Measurements from ENCODE around the gene TMCO2.
"Not testable (repeated sequence)": the region's sequence is repeated elsewhere in the genome, so short reads cannot be mapped to it uniquely, and the experiment has no call there.

Gene TMCO2

DNA sequence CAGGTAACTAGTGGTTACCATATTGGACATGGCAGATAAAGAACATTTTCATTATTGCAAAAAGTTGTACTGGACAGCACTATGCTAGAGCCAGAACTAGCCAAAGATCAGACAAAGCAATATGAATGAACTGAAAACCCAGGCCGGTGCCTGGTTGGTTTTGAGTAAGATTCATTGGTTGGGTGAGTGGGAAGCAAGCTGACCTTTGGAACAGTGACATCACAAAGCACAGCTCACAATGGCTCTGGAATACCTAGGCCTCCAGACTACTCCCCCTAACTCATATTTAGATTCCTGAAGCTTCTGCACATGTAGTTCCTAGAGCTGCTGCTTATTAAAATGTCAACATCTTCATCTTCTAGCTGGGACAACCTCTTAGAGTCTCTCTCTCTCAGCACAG, at the start of gene TMCO2:
TSS of gene TMCO2 (plus strand) at position 283 of the 400 bp plus-strand sequence. CDS start at position 340, 57 bp downstream.
- no peak for DNase-seq

DNA sequence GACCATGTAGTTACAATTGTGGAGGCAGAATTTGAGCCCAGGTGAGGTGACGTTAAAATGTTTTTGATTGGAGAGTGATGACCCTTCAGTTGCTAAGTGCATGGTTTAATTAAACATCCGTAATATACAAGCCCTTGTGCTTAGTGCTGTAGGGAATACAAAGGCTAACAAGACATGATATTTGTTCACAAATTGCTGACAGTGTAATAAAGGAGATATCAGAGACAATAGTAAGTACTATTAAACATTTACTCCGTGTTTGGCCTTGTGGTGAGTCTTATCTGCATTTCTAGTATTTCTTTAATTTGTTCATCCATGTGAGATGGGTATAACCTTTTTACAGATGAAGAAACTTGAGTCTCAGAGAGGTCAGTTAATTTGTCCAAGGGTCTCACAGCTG, 48.6 kb upstream of the TMCO2 start:
- no peak for DNase-seq

DNA sequence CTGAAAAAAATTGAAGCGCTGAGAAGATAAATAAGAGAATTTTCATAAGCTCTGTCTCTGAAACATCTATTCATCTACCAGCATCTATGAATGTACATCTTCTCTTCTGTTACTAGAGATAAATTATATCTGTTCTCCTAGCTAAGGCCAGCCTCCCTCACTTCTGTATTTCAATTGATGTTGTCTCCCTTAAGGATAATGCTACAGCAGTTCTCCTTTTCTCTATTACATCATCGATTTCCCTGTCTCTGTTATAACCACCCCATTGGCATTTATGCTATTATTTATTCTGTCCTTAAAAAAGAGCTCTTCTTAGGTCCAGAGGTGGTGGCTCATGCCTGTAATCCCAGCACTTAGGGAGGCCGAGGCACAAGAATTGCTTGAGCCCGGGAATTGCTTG, 42.9 kb upstream of the TMCO2 start:
- DNase-seq = no peak

DNA sequence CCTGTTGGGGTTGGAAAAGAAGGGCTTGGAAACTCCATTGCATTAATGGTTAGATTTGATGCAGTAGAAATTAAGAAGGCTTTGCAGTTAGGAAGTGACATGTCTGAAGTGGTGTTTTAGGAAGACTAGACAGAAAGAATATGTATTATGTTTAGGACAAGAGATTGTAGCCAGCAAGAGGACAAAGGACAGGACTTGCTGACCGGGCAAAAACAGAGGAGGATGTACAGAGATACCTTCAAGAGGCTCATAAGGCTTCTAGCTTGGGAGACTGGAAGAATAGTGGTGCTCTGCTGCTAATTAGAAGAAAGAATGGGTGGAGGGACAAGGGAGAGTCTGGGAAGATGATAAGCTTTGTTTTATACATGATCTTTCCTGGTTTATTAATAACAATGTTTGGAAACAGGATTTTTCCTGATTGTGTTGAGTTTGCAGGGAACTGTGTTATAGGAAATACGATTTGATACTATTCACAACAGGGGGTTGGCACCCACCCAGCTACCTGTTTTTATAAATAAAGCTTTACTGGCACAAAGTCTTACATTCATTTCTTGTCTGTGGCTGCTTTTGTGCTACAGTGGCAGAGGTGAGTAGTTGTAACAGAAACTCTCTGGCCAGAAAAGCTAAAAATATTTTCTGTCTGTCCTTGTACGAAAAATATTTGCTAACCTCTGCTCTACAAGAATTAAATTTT, 37.1 kb upstream of the TMCO2 start:
- no peak for DNase-seq

DNA sequence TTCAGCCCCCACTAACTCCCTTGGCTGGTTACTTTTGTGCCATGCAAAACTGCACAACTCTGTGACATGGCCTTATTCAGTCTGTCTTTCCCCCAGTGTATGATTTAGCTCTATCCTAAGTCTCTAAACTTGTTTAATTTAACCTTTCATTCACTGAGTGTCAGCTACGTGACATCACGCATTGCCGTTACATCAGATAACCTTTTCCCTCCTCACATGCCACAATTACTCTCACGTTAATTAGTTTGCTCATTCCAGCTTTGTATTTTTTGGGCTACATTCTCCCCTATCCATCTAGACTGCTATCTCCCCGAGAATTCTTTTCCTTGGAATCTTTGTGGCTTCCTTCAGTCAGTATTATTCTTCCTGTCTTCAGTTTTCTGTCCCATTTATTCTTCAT, 29.4 kb upstream of the TMCO2 start:
- DNase-seq = no peak

DNA sequence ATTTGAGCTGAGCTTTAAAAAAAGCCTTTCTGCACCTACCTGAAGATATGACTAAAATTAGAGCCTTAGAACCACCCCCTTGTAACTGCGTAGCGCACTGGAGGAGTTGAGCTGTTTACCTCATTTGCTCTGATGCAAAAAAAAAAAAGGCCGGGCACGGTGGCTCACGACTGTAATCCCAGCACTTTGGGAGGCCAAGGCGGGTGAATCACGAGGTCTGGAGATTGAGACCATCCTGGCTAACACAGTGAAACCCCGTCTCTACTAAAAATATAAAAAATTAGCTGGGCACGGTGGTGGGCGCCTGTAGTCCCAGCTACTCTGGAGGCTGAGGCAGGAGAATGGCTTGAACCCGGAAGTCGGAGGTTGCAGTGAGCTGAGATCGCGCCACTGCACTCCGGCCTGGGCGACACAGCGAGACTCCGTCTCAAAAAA, 26.2 kb upstream of the TMCO2 start:
- not testable (repeated sequence) for DNase-seq

DNA sequence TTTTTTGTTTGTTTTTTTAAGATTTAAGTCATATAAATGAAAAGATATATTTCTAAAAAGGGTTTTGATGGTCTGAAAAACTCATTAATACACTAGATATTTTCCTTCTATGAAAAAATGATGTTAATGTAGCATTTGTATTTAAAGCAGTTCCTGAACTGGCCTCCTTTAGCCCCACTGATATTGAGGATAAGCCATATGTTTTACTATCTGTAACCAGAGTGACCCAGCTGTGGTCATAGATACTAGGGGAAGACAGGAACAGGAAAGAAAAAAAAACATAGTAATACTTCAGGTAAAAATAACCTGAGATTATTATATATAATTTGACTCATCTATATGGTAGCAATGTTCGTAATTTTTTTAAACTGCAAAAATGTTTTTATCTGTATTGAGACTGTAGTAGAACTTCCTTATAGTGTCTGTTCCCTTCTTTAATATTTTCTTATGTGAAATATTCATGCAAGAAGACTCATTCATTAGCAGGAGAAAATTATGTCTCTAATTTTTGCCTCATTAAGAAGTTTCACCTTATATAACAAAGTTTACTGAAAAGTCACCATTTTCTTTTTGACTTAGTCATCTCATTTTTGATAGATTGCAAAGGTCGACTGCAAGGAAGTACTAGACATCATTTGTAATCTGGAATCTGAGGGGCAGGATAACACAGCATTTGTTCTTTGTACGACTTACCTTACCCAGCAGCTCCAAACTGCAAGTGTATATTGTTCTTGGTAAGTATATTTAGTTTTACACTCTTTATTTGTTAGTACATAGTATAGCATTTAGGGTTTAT, 25.6 kb upstream of the TMCO2 start:
- no peak for DNase-seq

DNA sequence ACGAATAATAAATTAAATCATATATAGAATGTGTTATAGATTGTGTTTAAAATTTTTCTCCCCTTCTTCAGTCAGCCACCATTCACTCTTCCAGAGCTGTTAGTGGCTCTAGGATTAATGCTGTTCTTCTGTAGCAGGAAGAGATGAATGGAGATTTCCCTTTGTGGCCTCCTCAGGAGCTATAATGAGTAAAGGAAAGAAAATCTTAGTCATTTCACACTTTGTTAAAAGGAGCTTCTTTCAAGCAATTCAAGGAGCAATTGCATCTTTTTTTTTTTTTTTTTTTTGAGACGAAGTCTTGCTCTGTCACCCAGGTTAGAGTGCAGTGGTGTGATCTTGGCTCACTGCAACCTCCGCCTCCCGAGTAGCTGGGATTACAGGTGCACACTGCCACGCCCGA, 23.7 kb upstream of the TMCO2 start:
- DNase-seq = no peak

DNA sequence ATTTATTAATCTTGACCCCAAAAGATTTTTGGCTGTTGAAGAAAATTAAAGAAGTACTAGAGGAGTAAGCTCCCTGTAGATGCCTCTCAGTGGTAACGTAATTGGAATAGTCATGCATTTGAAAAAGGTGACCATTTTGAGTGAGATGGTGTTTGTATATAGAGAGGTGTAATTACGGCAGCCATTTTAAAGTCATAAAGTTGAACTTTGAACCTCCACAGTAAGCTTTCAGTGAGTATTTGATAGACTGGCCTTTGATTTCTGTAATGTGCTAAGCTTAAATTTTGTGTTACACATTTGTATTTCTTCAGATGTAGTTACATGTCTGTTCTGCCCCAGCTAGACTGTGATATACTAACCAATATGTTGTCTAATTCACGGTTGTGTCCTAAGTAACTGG, 21.5 kb upstream of the TMCO2 start:
- DNase-seq = no peak

DNA sequence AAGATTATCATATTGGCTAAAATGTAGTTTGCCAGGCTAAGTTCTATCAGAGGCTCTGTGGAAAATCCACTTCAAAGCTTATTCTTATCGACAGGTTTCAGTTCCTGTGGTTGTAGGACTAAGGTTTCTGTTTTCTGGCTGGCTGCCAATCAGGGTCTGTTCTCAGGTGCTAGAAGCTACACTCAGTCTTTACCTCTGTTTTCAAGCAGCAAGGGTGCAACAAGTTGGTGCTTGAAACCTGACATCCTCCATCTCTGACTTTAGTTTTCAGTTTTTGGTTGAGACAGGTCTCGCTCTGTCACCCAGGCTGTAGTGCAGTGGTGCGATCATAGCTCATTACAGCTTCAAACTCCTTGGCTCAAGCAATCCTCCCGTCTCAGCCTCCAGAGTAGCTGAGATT, 15.3 kb upstream of the TMCO2 start:
- DNase-seq = peak; percentile 38

DNA sequence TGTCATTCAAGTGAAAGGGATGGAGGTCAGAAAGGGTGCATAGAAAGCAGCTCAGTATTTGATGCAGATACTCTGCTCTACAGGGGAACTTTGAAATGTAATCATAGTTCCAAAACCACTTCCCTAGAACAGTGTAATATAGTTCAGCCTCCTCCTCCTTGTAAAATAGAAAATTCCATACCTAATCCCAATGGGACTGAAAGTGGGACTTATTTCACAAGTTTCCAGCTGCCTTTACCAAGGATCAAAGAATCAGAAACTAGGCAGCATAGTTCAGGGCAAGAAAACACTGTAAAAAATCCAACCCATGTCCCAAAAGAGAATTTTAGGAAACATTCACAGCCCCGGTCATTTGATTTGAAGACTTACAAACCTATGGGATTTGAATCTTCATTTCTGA, 8.1 kb upstream of the TMCO2 start:
- DNase-seq = no peak

DNA sequence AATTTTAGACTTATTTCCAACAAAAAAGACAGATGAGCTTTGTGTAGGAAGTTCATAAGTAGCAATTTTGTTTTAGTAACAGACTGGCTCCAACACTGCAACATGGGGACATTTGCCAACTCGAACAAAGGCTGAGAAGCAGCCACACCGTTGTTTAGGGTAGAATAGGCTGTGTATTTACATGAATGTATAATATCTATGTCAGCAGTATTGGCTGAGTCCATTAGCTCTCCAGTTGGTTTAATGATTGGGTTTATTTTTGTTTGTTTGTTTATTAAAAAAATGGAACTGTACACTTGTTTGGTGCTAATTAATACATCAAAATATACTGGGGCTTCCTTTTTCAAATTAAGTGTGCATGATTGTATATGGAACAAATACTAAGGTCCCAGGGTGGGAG, 7.3 kb upstream of the TMCO2 start:
- no peak for DNase-seq

DNA sequence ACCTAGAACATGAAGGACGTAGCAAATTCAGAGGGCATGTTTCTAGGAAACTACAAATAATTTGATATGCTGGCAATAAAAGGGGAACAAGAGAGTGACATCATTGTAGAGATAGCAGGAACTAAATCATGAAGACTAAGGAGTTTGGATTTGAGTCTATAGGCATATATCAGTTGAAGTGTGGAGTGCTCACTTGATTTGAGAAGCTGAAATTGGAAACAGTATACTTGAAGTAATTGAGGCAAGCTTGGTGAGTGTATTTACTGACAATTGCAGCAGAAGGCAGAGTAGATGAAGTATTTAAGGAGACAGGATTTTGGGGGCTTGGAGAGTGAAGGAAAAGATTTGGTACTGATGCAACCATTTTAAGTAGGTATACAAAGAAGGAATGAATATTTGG, 6.4 kb upstream of the TMCO2 start:
- no peak for DNase-seq

DNA sequence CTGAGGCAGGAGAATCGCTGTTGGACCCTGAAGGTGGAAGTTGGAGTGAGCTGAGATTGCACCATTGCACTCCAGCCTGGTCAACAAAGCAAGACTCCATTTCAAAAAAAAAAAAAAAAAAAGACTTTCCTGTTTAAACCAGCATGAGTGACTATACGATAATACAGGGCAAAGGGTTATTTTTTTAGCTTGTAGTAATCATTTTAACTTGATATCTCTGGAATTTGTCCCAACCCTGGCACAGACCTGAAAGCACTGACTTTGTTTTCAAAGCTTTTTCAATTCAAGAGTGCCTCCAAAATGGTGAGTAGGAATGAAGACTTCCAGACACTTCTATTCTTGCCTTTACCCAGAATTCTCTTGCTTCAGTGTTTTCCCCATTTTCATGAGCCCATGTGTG, 4.4 kb upstream of the TMCO2 start:
- DNase-seq = no peak

DNA sequence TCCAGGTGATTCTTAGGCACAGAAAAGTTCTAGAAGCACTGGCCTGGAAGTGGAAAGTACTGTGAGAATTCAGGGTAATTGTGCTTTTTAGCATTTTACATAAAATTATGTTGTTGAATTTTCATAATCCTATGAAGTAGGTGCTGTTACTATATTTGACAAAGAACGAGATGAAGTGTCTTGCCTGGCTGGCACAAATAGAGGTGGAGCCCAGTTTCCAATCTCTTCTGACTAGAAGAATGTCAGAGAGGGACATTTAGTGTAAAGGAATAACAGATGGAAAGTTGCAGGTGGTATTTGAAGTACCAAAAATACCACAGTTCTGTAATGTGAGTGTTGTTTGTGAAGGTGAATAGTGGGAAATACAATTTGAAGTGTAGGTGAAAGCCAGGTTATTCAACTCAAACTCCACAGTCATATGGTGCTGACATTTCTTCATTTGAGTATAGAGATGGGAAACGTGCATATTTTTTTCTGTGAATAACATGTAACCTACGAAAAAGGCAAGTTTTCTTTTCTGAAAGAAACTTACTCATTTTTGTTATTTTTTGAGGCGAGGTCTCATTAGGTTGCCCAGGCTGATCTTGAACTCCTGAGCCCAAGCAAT, 3.5 kb upstream of the TMCO2 start:
- DNase-seq = no peak

DNA sequence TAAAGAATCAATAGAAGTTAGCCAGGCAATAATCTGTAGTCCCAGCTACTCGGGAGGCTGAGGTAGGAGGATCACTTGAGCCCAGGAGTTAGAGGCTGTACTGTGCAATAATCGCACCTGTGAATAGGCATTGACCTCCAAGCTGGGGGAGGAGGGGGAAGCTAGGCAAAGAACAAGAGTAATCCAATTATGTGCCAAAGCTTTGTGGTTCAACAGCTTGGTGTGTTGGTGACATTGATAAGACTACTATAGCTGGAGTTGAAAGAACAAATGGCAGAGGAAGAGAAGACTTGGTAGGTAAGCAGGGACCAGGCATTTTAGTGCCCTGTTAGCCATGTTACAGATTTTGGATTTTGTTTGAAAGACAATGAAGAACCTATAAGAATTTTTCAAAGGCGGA, 2.1 kb upstream of the TMCO2 start:
- DNase-seq = no peak

DNA sequence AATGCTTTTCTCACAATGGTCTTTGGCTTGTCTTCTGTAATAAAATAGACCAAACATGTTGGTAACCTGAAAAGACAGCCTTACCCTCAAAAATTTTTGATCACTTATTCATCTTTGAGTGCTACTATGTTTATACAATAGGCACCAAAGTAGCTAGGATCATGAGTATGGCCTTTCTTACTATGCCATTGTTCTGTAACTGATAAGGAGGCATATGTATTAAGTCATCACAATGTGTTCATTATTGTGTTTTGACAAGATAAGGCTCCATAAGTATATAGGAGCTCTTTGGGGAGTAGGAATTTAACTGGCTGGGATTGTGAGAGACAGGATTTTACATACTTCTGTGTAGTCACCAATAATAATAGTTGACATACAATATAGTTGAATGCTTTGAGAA, 675 bp downstream of the TMCO2 start:
- no peak for DNase-seq

DNA sequence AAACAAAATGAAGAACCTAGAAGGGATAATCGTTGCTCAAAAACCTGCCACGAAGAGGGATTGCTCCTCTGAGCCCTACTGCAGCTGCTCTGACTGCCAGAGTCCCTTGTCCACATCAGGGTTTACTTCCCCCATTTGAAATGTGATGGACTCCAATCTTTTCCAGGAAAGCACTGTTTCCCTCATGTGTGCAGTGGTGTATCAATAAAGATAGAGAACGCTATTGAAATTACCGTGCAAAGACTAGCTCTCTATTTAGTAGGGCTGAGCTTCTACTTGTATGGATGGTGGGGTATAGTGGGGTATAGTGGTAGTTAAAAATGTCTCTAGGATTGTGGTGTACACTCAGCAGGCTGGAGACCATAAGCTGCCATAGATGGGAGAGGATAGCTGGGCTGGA, 3.7 kb downstream of the TMCO2 start:
- DNase-seq = no peak

DNA sequence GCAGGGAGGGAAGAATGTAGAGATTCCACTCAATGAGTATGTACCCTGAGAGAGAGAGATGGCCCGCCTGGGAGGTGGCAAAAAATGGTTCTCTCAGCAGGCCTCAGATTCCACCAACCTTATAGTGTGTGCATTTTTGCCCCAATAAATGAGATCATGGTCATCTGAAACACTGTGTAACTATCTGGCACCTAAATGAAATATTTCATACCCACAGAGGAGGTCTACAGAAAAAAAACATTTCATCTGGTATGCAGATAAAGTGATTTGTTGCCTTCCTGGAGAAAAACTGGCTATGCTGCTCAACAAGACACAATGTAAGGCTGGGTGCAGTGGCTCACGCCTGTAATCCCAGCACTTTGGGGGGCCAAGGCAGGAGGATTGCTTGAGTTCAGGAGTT, 4.9 kb downstream of the TMCO2 start:
- DNase-seq = no peak

DNA sequence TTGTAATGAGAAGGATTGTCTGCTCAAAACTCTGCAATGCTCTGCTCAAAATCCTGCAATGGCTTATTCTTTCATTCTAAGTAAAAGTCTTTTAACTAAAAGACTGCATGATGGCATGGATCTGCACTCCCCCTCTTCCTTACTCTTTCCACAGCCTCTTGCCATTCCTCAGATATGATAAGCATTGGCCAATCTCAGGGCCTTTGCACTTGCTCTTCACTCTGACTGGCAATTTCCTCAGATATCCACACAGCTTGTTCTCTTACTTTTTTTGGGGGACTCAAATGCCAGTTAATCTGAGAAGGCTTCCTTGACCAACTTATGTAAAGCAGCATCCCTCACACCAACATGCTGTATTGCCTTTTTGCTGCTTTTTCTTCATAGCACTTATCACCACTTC, 7.5 kb downstream of the TMCO2 start:
- DNase-seq = no peak

DNA sequence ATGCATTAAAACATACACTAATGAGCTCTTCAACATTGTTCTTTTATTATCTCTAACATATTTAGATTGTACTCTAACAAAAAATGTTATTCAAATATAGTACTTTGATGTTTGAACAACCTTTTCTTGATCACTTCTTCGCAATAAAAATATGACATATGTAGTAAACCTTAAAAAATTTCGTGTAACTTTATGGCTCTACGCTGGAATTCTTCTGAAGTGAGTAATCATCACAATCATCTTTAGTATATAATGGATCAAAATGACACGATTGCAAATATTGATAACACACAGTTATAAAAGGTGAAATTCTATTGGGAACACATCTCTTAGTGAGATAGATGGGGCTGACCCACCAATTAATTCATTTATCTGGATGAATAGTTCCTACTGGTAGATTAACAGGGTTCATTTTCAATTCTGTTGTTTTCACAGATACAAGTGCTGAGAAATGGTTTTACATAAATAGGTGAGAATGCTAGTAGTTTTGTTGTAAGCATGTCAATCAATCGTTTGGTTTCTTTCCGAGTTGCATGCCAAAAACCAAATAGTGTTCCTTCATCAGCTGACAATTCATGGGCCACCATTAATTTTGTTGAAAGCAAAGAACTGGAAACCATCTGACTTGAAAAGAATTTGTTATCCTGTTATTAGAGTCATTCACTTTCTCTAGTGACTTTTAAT, 8.8 kb downstream of the TMCO2 start:
- no peak for DNase-seq

DNA sequence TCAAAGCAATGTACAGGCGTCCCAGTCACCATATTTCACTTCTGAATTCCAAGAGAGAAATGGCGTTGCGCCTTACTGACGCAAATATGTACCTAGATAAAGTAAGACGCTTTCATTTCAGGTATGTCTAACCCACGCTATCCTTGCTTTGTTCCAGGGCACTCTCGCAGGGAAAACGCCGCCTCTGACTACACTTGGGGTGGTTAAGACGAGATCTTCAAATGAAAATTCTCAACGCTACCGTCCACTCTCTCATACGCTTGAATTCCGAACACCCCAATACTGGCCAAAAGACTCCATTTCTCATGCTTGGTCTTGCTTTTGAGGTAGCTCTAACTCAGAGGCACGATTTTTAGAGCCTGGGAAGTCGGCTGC, 9.6 kb downstream of the TMCO2 start:
- no peak for DNase-seq

DNA sequence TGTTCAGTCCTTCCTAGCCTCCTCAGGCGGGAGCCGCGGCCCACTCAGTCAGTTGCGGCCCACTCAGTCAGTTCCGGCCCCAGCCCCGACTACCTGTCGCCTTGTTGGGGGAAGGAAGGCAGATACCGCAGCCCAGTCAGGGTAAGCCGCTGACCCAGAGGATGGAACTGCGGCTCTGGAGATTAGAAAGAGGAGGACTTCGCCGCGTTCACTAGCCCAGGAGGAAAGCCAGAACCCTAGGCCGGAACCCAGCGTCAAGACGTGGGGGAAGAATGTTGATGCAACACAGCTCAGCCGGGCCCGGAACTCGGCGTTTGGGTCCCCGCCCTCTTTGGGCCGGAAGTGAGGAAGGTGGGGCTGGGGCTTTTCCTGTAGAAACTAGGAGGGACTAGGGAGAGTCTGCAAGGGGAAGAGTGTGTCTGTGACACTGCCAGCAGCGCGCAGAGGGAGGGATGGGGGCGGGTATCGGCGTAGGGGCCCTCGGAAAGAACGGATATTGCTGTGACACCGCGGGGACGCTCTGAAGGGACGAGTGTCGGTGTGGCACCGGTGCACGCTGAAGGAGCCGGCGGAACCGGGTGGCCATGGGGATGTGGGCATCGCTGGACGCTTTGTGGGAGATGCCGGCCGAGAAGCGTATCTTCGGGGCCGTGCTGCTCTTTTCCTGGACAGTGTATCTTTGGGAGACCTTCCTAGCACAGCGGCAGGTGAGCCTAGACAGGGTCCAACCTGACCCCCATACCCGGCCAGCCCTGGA, 10.1 kb downstream of the TMCO2 start, which contains the start of gene ZMPSTE24:
TSS of gene ZMPSTE24 (plus strand) at position 549 of the 757 bp plus-strand sequence. CDS start at position 585, 36 bp downstream.
- DNase-seq = peak; percentile 97

All from activated naive CD4-positive, alpha-beta T cell treated with Interleukin-2 at 50 U/mL for 16 hours (primary cell).